OCI-LY3 (cell line): ENCODE results near the gene FRMD8.

Experiments
- EZH2phosphoT487 ChIP-seq: fragments of 200-600 bp; shearing (Covaris generic); IDR thresholded peaks from 2 replicates; pipeline ENCODE4 v1.6.1; 2018; ENCODE audit warnings: antibody characterized with exemption, mixed run types, low read depth
- TF ChIP-seq, protein P1 (sequence below): fragments of 200-600, 300-600 bp; sonication (generic); IDR thresholded peaks from 2 replicates; pipeline ENCODE4 v1.5.1; 2014; ENCODE audit warnings: antibody characterized with exemption, low read length, low read depth

DNA sequence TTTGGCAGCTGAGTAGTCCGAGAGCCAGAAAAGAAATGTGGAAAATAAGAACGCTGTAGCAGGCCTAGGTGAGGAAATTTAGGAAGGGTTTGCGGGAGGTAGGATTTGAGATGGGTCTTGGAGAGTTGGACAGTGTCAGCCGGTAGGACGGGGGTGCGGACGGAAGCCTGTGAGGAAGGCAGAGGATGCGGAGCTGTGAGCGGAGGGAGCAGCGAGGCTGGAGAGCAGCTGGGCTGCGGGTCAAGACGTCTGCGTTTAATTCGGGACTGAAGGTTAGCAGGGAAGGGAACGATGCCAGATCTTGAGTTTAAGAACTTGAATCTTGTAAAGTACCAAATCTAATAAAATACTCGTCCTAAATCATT is 32.6 kb upstream of the FRMD8 start:
- TF ChIP-seq, protein P1, sequence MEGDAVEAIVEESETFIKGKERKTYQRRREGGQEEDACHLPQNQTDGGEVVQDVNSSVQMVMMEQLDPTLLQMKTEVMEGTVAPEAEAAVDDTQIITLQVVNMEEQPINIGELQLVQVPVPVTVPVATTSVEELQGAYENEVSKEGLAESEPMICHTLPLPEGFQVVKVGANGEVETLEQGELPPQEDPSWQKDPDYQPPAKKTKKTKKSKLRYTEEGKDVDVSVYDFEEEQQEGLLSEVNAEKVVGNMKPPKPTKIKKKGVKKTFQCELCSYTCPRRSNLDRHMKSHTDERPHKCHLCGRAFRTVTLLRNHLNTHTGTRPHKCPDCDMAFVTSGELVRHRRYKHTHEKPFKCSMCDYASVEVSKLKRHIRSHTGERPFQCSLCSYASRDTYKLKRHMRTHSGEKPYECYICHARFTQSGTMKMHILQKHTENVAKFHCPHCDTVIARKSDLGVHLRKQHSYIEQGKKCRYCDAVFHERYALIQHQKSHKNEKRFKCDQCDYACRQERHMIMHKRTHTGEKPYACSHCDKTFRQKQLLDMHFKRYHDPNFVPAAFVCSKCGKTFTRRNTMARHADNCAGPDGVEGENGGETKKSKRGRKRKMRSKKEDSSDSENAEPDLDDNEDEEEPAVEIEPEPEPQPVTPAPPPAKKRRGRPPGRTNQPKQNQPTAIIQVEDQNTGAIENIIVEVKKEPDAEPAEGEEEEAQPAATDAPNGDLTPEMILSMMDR = no peak
- TF ChIP-seq EZH2phosphoT487 = no peak
